ENCODE data around the gene ZNF469.

ZNF469 gene

DNA sequence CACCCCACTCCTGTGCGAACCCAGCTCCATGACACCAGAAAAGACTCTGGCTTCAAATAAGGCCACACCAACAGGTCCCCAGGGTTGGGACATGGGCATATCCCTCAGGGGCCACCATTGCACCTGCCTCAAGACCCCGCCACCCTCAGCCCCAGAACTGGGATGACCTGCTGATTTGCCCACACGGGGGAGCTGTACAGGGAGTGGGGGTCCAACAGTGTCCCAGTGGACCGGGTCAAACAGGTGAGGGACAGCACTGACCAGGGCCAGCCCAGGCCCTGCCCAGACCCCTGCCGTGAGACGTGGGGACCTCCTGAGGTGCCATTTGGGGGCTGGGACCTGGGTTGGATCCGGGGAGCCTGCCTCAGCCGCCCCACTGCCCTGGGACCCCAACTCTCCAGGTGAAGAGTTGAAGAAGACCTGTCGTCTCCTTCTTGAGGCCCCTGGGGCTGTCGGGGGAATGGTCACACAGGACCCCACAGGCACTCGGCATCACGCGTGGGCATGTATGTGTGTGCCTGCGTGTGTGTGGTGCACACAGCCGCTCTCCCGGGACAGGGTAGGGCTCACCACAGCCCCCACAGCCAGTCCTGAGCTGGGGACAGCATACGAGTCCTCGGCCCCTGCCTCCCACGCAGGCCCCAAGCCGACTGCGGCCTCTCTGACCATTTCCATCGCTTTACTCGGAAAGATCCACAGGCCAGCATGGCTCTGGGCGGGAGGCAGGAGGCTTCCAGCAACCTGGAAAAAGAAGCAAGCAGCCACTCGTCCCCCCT lies 34.2 kb upstream of the ZNF469 start:
- TF ChIP-seq, protein P1, sequence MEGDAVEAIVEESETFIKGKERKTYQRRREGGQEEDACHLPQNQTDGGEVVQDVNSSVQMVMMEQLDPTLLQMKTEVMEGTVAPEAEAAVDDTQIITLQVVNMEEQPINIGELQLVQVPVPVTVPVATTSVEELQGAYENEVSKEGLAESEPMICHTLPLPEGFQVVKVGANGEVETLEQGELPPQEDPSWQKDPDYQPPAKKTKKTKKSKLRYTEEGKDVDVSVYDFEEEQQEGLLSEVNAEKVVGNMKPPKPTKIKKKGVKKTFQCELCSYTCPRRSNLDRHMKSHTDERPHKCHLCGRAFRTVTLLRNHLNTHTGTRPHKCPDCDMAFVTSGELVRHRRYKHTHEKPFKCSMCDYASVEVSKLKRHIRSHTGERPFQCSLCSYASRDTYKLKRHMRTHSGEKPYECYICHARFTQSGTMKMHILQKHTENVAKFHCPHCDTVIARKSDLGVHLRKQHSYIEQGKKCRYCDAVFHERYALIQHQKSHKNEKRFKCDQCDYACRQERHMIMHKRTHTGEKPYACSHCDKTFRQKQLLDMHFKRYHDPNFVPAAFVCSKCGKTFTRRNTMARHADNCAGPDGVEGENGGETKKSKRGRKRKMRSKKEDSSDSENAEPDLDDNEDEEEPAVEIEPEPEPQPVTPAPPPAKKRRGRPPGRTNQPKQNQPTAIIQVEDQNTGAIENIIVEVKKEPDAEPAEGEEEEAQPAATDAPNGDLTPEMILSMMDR (IDR thresholded peaks at IDR 0.05; ENCODE audit: low read depth, low read length), result no peak
- H3K4me3 ChIP-seq (replicated peaks in 1 of 2; ENCODE audit: low read depth in 2 of 2, low read length in 2 of 2), result no peak overlapping the region
- no peak for DNase-seq (ENCODE audit: low read depth in 2 of 2)

DNA sequence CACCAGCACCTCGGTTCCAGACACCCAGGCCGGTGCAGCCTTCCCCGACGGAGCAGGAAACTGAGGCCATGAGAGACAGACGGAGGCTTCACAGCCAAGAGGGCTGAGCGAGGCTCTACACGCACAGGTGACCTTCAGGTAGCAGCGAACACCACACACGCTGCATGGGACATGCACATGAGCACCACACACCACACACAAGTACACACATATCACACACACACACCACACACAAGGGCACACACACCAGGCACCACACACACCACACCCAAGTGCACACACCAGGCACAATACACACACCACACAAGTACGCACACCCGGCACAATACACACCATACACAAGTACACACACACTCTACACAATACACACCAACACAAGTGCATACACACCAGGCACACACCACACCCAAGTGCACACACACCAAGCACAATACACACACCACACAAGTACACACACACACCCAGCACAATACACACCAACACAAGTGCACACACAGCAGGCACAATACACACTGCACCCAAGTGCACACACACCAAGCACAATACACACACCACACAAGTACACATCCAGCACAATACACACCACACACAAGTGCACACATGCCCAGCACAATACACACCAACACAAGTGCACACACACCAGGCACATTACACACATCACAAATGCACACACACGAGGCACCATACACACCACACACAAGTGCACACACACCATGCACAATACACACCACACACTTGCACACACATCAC lies 33.4 kb upstream of the ZNF469 start:
- DNase-seq (ENCODE audit: low read depth in 2 of 2), result no peak
- TF ChIP-seq, protein P1 (IDR thresholded peaks at IDR 0.05; ENCODE audit: low read depth, low read length), result no peak
- H3K4me3 ChIP-seq (replicated peaks in 1 of 2; ENCODE audit: low read depth in 2 of 2, low read length in 2 of 2), result no peak overlapping the region

DNA sequence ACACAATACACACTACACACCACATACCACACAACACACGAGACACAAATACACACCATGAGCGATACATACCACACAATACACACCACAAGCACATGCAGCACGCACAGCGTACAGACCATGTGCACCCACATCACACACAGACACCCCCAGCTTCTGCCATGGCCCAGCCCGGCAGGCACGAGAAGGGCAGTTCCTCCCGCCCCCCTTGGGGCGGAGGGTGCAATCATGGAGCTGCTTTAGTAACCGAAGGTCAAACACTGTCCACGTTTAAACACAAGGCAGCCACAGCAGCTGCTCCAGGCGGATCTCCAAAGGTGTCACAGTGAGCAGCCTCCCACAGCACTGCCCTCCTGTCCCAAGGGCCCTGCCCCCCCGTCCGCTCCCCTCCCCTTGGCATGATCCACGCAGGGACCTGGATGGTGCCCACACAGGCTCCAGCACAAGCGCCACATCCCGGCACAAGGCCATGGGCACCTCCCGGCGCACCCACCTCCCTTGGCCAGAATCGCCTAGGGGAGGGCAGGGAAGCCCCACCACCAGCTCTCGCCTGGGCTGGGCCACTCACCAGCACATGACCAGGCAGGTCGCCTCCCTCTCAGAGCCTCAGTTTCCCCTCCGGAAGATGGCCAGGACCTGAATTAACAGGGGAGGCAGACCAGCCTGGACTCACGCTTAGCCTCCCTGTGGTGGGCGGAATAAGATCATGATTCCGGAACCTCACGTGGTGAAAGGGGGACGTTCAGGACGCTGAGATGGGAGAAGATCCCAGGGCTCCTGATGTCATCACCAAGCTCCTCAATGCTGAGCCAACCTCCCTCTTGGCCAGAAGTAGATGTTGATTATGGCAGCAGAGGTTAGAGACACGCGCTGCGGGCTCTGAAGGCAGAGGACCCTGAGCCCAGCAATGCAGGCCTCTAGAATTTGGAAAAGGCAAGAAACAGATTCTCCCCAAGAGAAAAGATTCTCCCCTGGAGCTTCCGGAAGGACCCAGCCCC lies 32.6 kb upstream of the ZNF469 start:
- H3K4me3 ChIP-seq (replicated peaks in 1 of 2; ENCODE audit: low read depth in 2 of 2, low read length in 2 of 2), result no peak overlapping the region
- no peak for DNase-seq (ENCODE audit: low read depth in 2 of 2)
- TF ChIP-seq, protein P1 (IDR thresholded peaks at IDR 0.05; ENCODE audit: low read depth, low read length), result no peak

DNA sequence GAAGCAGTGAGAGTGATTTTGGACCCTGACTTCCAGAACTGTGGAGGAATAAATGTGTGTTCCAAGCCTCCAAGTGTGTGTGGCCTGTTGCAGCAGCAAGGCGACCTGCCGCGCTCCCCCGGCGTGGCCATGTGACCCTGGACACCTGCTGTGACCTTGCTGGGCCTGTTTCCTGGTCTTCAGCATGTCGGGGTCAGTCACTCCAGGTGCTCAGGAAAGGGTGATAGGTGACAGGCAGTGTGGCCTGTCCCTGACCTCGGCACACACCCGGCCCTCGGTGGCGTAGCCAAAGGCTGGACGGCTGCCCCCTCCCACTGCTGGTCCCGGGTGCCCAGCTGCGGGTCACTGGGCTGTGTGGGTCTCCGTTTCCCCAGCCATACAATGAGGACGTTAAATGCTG lies 31.8 kb upstream of the ZNF469 start:
- no peak overlapping the region for H3K4me3 ChIP-seq (replicated peaks in 1 of 2; ENCODE audit: low read depth in 2 of 2, low read length in 2 of 2)
- TF ChIP-seq, protein P1 (IDR thresholded peaks at IDR 0.05; ENCODE audit: low read depth, low read length), result no peak
- no peak for DNase-seq (ENCODE audit: low read depth in 2 of 2)

DNA sequence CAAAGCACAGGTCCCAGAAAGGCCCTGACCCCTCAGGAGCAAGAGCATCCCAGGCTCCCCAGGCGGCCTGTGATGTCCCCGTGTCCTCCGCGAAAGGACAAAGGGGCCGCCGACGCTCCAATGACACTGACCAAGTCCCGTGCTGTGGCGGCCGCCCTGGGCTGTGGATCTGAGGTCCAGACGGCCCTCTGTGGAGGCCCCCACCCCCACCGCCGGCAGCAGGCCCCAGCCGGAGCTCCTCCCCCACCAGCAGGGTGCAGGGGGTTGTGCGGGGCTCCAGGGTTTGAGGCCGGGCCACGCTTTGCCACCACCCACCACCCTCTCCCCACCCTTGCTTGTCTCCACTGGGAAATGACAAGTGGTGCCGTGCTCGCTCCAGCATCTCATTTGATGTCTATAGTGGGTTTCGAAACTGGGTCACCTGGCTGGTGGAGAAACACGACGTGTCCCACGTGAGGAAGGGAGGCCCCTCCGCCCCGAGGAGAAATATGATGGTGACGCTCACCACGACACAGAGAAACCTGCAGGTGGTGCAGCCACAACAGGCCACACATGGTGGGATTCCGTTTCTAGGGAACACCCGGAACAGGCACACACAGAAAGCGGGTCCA lies 31.2 kb upstream of the ZNF469 start:
- TF ChIP-seq, protein P1 (IDR thresholded peaks at IDR 0.05; ENCODE audit: low read depth, low read length), result no peak
- H3K4me3 ChIP-seq (replicated peaks in 1 of 2; ENCODE audit: low read depth in 2 of 2, low read length in 2 of 2), result no peak overlapping the region
- no peak for DNase-seq (ENCODE audit: low read depth in 2 of 2)

All from cardiac fibroblast (primary cell).